Brain pericyte (primary cell): ENCODE measurements around the gene STARD4.

ENCODE experiments used
- DNase-seq: peaks from one replicate; pipeline ENCODE4 v3.0.0-alpha.2; 2012; ENCODE audit warnings: low read depth, low spot score

Gene STARD4

GRCh38 chr5:111472096-111472495, 40.2 kb downstream of the STARD4 start:
- no peak for DNase-seq

- no peak for DNase-seq
Observed at GRCh38 chr5:111469903-111470302, 42.4 kb downstream of the STARD4 start.

GRCh38 chr5:111469293-111469896, 42.9 kb downstream of the STARD4 start:
- DNase-seq: no peak

DNA sequence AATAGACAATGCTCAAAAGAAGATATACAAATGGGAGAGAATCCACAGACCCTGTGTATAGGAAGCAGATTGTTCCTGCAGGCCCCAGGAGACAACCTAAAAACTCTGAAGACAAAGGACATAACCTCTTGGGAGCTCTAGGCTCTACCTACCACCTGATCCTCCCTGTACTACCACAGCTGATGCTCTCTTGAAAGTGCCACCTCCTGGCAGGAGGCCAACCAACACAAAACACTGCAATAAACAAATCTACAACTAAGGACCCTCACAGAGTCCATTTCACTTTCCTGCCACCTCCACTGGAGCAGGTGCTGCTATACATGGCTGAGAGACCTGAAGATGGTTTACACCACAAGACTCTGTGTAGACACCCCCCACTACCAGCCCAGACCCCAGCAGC, 49.0 kb downstream of the STARD4 start:
- DNase-seq: no peak

GRCh38 chr5:111461934-111462333, 50.4 kb downstream of the STARD4 start:
- DNase-seq: no peak

- DNase-seq: no peak
Observed at GRCh38 chr5:111461255-111461671, 51.1 kb downstream of the STARD4 start.

GRCh38 chr5:111454776-111455175, 57.6 kb downstream of the STARD4 start:
- DNase-seq: no peak

DNA sequence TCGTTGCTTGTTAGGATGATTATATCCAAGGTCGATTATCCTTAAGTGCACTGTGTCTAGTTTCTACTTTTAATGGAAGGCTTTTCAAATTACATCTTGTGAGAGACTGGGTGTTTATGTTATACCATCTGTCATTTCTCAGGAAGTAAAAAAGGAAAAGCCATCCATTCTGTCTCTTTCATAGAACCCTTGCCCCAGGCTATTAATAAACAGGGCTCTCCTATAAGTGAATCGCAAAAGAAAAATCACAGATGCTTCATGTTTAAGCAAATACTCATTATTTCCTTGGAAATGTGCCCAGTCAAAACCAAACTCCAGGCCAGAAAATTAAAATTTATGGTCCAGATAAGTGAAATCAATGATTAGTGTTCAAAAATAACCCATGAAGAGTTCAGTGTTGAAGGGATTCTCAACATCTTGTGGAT, 58.1 kb downstream of the STARD4 start:
- no peak for DNase-seq

- DNase-seq: peak; percentile 26
Observed at GRCh38 chr5:111453747-111454146, 58.6 kb downstream of the STARD4 start.

GRCh38 chr5:111453295-111453694, 59.0 kb downstream of the STARD4 start:
- DNase-seq: no peak

GRCh38 chr5:111447822-111448221, 64.5 kb downstream of the STARD4 start:
- no peak for DNase-seq

DNA sequence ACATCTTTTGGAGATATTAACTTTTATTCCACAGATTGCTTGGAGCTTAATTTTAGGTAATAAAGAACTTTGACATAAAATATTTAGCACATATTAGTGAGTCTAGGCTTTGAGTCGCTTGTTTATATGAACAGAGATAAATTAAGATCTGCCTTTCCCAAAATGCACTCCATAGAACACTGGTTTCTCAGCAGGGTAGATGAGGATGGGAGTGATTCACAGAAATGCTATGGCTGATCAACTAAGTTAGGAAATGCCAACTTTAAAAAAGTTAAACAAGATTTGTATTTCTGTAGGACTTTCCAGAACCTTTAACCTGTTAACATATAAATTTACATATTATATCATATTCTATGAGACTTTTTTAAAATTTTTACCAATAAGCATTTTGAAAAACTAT, 65.2 kb downstream of the STARD4 start:
- DNase-seq: no peak
